Hepatocyte (in vitro differentiated cells): Measurements from ENCODE around the gene IGSF9.

ENCODE experiments used
- EZH2 ChIP-seq: fragments of 200-600 bp; sonication (generic); IDR thresholded peaks from 2 replicates; pipeline ENCODE4 v1.6.1; 2016; ENCODE audit warnings: antibody characterized with exemption, mild to moderate bottlenecking, borderline replicate concordance
- EZH2phosphoT487 ChIP-seq: fragments of 200-600 bp; sonication (generic); IDR thresholded peaks from one replicate; pipeline ENCODE4 v1.6.1; 2018; ENCODE audit warnings: antibody characterized with exemption, mild to moderate bottlenecking, low read depth, moderate library complexity; ENCODE audit not compliant: unreplicated experiment, severe bottlenecking
- TF ChIP-seq, protein P1 (sequence below): fragments of 200-600 bp; sonication (generic); IDR thresholded peaks from 2 replicates; pipeline ENCODE4 v1.5.1; 2016; ENCODE audit warnings: antibody characterized with exemption, mild to moderate bottlenecking; ENCODE audit not compliant: poor library complexity

- TF ChIP-seq EZH2phosphoT487: no peak
- TF ChIP-seq, protein P1, sequence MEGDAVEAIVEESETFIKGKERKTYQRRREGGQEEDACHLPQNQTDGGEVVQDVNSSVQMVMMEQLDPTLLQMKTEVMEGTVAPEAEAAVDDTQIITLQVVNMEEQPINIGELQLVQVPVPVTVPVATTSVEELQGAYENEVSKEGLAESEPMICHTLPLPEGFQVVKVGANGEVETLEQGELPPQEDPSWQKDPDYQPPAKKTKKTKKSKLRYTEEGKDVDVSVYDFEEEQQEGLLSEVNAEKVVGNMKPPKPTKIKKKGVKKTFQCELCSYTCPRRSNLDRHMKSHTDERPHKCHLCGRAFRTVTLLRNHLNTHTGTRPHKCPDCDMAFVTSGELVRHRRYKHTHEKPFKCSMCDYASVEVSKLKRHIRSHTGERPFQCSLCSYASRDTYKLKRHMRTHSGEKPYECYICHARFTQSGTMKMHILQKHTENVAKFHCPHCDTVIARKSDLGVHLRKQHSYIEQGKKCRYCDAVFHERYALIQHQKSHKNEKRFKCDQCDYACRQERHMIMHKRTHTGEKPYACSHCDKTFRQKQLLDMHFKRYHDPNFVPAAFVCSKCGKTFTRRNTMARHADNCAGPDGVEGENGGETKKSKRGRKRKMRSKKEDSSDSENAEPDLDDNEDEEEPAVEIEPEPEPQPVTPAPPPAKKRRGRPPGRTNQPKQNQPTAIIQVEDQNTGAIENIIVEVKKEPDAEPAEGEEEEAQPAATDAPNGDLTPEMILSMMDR: no peak
- no peak for TF ChIP-seq EZH2
Observed at GRCh38 chr1:159973350-159973940, 28.0 kb upstream of the IGSF9 start.
